Measurements from ENCODE around the gene TMUB1. TPM values are rescaled to one million over a fixed set of nuclear protein-coding genes. Genes with fewer than 3 reads are reported as not detected.

TMUB1 gene
- total and polyA plus RNA-seq, 9 of the 15 experiments (the other 6 are each of a cell fraction or from before 2014, with no cell fraction given) = 0.14 to 241 (median 74.1) TPM

DNA sequence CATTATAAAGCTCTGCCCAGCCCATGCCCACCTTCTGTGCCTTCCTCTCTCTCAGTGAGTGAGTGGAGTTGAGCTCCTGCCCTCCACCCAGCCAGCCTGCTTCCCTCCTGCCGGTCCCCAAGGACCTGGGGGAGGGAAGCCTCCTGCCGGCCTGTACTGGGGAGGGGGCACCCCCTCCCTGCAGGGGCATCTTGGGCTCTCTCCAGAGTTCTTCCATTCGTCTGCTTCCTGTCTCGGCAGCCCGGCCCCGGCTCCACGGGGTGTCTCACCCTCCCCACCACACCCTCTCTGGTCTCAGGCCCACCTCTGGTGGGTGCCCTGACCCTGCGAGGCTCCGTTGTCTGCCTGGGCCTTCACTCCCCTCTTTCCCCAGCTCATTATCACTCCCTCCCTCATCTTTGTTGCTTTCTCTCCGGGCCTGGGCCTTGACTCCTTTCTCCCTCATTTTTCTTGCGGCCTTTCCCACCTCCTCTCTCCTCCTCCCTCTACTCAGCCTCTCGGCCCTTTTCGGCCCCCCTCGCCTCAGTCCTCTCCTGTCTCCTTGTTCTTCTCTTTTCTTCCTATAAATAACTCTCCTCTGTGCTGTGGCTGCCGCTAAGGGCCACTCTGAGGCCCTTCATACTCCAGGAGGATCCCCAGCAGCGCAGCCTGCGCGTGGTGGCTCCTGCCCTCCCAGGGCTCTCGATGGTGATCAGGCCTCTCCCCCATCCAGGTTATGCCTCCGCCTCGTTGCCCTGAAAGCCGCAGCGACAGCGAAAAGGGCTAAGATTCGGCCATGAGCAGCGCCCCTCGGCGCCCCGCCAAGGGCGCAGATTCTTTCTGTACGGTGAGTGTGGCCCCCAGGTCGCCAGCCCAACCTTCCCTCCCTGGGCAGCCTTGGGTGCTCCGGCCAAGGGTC lies 21.8 kb downstream of the TMUB1 start (continued):
- TF ChIP-seq NCOA4 (IDR thresholded peaks at IDR 0.05; ENCODE audit: partially characterized antibody) = peak; percentile 52
- TF ChIP-seq RBM14 (IDR thresholded peaks at IDR 0.05; ENCODE audit: borderline replicate concordance, insufficient read depth, low read depth, low read length) = 0 out of 2 replicates have a peak, but pooled peaks have one; percentile 50
- TF ChIP-seq, protein P1, sequence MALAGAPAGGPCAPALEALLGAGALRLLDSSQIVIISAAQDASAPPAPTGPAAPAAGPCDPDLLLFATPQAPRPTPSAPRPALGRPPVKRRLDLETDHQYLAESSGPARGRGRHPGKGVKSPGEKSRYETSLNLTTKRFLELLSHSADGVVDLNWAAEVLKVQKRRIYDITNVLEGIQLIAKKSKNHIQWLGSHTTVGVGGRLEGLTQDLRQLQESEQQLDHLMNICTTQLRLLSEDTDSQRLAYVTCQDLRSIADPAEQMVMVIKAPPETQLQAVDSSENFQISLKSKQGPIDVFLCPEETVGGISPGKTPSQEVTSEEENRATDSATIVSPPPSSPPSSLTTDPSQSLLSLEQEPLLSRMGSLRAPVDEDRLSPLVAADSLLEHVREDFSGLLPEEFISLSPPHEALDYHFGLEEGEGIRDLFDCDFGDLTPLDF (CRISPR knock-in tag; IDR thresholded peaks at IDR 0.05) = 0 out of 2 replicates have a peak, but pooled peaks have one; percentile 26
- TF ChIP-seq ZNF23 (CRISPR knock-in tag; IDR thresholded peaks at IDR 0.05) = no peak
- TF ChIP-seq KDM4B (IDR thresholded peaks at IDR 0.05; ENCODE audit: borderline replicate concordance in 2 of 2, low read depth in 1 of 2) = no peak
- 0 out of 2 replicates have a peak, but pooled peaks have one; percentile 53 for TF ChIP-seq ZNF263 (CRISPR knock-in tag; IDR thresholded peaks at IDR 0.05; ENCODE audit: borderline replicate concordance)
- TF ChIP-seq, protein P2, sequence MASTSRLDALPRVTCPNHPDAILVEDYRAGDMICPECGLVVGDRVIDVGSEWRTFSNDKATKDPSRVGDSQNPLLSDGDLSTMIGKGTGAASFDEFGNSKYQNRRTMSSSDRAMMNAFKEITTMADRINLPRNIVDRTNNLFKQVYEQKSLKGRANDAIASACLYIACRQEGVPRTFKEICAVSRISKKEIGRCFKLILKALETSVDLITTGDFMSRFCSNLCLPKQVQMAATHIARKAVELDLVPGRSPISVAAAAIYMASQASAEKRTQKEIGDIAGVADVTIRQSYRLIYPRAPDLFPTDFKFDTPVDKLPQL (IDR thresholded peaks at IDR 0.05; ENCODE audit: extremely low read depth, insufficient read length) = no peak
- TF ChIP-seq, protein P3, sequence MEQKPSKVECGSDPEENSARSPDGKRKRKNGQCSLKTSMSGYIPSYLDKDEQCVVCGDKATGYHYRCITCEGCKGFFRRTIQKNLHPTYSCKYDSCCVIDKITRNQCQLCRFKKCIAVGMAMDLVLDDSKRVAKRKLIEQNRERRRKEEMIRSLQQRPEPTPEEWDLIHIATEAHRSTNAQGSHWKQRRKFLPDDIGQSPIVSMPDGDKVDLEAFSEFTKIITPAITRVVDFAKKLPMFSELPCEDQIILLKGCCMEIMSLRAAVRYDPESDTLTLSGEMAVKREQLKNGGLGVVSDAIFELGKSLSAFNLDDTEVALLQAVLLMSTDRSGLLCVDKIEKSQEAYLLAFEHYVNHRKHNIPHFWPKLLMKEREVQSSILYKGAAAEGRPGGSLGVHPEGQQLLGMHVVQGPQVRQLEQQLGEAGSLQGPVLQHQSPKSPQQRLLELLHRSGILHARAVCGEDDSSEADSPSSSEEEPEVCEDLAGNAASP (IDR thresholded peaks at IDR 0.05) = no peak
- no peak for TF ChIP-seq ZNF696 (CRISPR knock-in tag; conservative IDR thresholded peaks at IDR 0.05)
- no peak for TF ChIP-seq NFYB (IDR thresholded peaks at IDR 0.05; ENCODE audit: extremely low read depth, insufficient read length)
- no peak for TF ChIP-seq CBX2 (IDR thresholded peaks at IDR 0.05; ENCODE audit: insufficient read depth, low read length, poor library complexity, severe bottlenecking)
- TF ChIP-seq NR2C1 (IDR thresholded peaks at IDR 0.05) = no peak
- no peak for TF ChIP-seq NR2C1 (tag; IDR thresholded peaks at IDR 0.05)
- no peak for TF ChIP-seq MEF2A (IDR thresholded peaks at IDR 0.05; ENCODE audit: control insufficient read depth, low read depth, low read length)
- no peak for TF ChIP-seq EP300 (IDR thresholded peaks at IDR 0.05; ENCODE audit: low read length)
- TF ChIP-seq, protein P4, sequence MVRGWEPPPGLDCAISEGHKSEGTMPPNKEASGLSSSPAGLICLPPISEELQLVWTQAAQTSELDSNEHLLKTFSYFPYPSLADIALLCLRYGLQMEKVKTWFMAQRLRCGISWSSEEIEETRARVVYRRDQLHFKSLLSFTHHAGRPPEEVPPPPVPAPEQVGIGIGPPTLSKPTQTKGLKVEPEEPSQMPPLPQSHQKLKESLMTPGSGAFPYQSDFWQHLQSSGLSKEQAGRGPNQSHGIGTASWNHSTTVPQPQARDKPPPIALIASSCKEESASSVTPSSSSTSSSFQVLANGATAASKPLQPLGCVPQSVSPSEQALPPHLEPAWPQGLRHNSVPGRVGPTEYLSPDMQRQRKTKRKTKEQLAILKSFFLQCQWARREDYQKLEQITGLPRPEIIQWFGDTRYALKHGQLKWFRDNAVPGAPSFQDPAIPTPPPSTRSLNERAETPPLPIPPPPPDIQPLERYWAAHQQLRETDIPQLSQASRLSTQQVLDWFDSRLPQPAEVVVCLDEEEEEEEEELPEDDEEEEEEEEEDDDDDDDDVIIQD (CRISPR knock-in tag; IDR thresholded peaks at IDR 0.05) = no peak
- TF ChIP-seq SRF (CRISPR knock-in tag; IDR thresholded peaks at IDR 0.05) = no peak

Measured in K562 (cell line).